HUES64 (cell line): ENCODE results near the gene ARHGEF12.

ENCODE experiments used
- H3K27ac ChIP-seq: 2 replicates; pipeline ENCODE4 v1.7.0; 2013; ENCODE audit warnings: low read depth, low read length, inconsistent platforms
- H3K27me3 ChIP-seq: 2 replicates; pipeline ENCODE4 v1.6.1; 2013; ENCODE audit warnings: mild to moderate bottlenecking, low read length; ENCODE audit not compliant: insufficient read depth
- H3K36me3 ChIP-seq: 2 replicates; pipeline ENCODE4 v1.6.1; 2013; ENCODE audit warnings: mild to moderate bottlenecking, low read length; ENCODE audit not compliant: insufficient read depth
- H3K4me1 ChIP-seq: 2 replicates; pipeline ENCODE4 v1.6.1; 2013; ENCODE audit warnings: mild to moderate bottlenecking, low read length, moderate library complexity; ENCODE audit not compliant: insufficient read depth
- H3K4me3 ChIP-seq: 2 replicates; pipeline ENCODE4 v1.5.1; 2013; ENCODE audit warnings: mild to moderate bottlenecking, low read length, moderate library complexity
- H3K9ac ChIP-seq: 2 replicates; pipeline ENCODE4 v1.6.1; 2013; ENCODE audit warnings: mild to moderate bottlenecking, low read depth, low read length
- H3K9me3 ChIP-seq: 2 replicates; pipeline ENCODE4 v1.6.1; 2013; ENCODE audit warnings: low read depth, low read length; ENCODE audit not compliant: insufficient read depth
- WGBS: fragments of 150-250, 120-280 bp; methylation state at CpG from one replicate; pipeline ENCODE4 v1.1.7; 2013; ENCODE audit warnings: missing lambda C conversion rate; 5-methylcytosine and 5-hydroxymethylcytosine counted together

ARHGEF12 gene

GRCh38 chr11:120400564-120401364 lies 64.6 kb downstream of the ARHGEF12 start:
- H3K4me1 ChIP-seq, result peaks cover 65% of the 10 kb centered on the region
- no peaks in the 10 kb centered on the region for H3K9me3 ChIP-seq
- H3K4me3 ChIP-seq, result no peak overlapping the region
- no peaks in the 10 kb centered on the region for H3K27me3 ChIP-seq
- H3K9ac ChIP-seq, result peak overlapping the region; percentile 13; the same call in 1 of the 2 replicates
- no peak overlapping the region; the same call in 1 of the 2 replicates for H3K27ac ChIP-seq
- H3K36me3 ChIP-seq, result no peaks in the 10 kb centered on the region
- WGBS, result 85% methylated on average over 7 of the region's 7 CpGs

DNA sequence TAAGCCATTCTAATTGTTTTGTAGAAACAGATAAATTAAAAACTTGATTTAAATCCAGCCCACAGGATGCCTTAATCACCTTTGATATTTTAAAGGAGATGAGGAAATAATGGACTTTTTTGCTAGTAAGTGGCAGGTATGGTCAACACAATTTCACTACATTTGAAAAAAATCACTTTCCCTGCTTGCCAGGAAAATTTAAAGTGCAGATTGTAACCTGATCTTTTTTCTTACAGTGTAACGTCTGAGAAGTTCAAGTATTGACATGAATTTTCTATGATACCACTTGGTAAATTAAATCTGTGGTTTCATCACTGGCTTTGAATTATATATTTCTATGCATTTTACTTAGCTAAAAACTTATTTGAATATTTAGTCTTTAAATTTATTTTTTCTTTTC lies 65.3 kb downstream of the ARHGEF12 start:
- 88% methylated on average over 1 of the region's 1 CpG for WGBS
- Histone ChIP-seq H3K9ac (no peak overlapping the region), H3K27me3 (no peaks in the 10 kb centered on the region)

DNA sequence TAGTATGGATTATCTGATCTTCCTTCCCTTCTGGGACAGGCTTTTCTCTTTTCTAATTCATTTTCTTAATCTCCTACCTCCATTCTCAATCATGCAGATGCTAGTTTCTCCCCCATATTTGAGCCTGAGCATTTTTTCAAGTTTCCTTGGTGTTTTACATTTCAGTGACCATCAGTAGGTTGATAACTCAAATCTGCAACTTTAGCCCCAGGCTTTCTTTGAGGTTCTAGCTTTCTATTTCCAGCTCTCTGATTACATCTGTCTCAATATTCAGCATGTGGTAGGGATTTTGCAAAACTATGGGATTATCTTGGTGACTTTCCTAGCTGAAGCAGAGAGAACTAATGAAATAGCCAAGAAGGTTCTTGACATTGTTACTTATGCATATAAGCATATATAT lies 67.8 kb downstream of the ARHGEF12 start:
- peaks cover 45% of the 10 kb centered on the region for H3K4me1 ChIP-seq
- H3K4me3 ChIP-seq, result no peak overlapping the region
- no peaks in the 10 kb centered on the region for H3K9me3 ChIP-seq
- no peaks in the 10 kb centered on the region for H3K27me3 ChIP-seq
- peak overlapping the region; percentile 42 for H3K27ac ChIP-seq
- no peak overlapping the region; the same call in 1 of the 2 replicates for H3K9ac ChIP-seq
- no peaks in the 10 kb centered on the region for H3K36me3 ChIP-seq

More for the DNA sequence above, 65.3 kb downstream of the ARHGEF12 start:
- no peaks in the 10 kb centered on the region for H3K9me3 ChIP-seq
- no peaks in the 10 kb centered on the region for H3K36me3 ChIP-seq
- H3K27ac ChIP-seq, result no peak overlapping the region
- H3K4me3 ChIP-seq, result no peak overlapping the region
- peaks cover 65% of the 10 kb centered on the region for H3K4me1 ChIP-seq

DNA sequence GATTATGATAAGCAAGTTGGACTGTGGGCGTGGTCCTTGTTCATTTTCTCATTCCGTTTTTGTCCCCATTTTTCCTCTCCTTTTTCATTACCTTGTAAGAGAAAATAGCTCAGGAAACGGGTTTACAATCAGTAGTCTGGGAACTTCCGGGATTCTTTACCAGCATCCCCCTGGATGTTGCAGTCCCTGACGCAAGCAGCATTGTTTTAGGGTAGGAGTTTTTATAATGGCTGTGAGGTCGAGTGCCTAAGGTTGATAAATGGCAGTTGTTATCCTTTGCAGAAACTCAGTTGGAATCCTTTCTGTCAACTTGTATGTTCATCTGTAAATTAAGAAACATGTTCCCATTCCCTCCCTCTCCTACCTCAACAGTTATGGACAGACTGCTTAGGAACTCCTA lies 68.3 kb downstream of the ARHGEF12 start:
- no peaks in the 10 kb centered on the region for H3K9me3 ChIP-seq
- no peak overlapping the region for H3K9ac ChIP-seq
- peaks cover 41% of the 10 kb centered on the region for H3K4me1 ChIP-seq
- 42% methylated on average over 5 of the region's 6 CpGs for WGBS
- no peaks in the 10 kb centered on the region for H3K36me3 ChIP-seq
- no peaks in the 10 kb centered on the region for H3K27me3 ChIP-seq
- H3K27ac ChIP-seq, result peak overlapping the region; percentile 39; the same call in 1 of the 2 replicates
- H3K4me3 ChIP-seq, result no peak overlapping the region

GRCh38 chr11:120409655-120410054 lies 73.4 kb downstream of the ARHGEF12 start:
- peaks cover 6% of the 10 kb centered on the region for H3K4me1 ChIP-seq
- no peaks in the 10 kb centered on the region for H3K27me3 ChIP-seq
- no peaks in the 10 kb centered on the region for H3K9me3 ChIP-seq
- H3K4me3 ChIP-seq, result no peak overlapping the region
- no peak overlapping the region for H3K27ac ChIP-seq
- 97% methylated on average over 5 of the region's 5 CpGs for WGBS
- 0 out of 2 replicates have a peak, but pooled peaks cover under 1% of the 10 kb centered on the region for H3K36me3 ChIP-seq
- H3K9ac ChIP-seq, result no peak overlapping the region

DNA sequence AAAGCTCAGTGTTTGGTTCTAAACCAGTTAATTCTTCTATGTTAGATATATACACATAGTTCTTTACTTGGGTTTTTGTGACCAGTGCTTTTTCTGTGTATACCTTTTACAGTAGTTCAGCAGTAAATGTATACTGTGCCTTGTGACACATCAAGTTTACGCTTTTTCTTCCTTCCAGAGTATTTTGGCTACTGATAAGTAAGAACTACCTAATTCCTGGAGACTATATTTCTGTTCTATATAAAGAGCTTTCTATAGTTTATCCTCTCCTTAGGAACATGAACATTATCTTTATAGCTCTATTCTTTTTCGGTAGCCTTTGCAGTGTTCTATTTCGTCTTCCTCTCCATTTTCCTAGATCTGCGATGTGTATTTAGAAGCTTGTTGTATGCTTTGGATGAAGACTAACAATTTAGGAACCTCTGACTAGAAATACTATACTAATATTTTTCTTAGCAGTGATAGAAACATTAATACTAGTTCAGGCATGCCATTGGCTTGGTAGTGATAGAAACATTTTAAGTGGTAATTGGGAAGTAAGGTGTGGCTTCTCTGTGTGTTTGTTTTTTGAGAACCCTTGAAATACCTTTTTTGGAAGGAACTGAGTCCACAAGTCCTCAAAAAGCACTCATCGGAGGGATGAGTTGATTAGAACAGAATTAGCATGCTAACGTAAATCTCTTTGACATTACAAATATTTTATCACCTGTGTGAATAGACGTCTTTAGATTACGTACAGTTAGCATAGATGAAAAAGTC lies 74.6 kb downstream of the ARHGEF12 start:
- 95% methylated on average over 6 of the region's 8 CpGs for WGBS
- H3K9ac ChIP-seq, result no peak overlapping the region
- no peaks in the 10 kb centered on the region for H3K4me1 ChIP-seq
- no peaks in the 10 kb centered on the region for H3K27me3 ChIP-seq
- H3K27ac ChIP-seq, result no peak overlapping the region
- no peak overlapping the region for H3K4me3 ChIP-seq
- no peaks in the 10 kb centered on the region for H3K9me3 ChIP-seq
- 0 out of 2 replicates have a peak, but pooled peaks cover 2% of the 10 kb centered on the region for H3K36me3 ChIP-seq

- Histone ChIP-seq H3K4me3 (no peak overlapping the region), H3K36me3 (0 out of 2 replicates have a peak, but pooled peaks cover 3% of the 10 kb centered on the region), H3K4me1 (no peaks in the 10 kb centered on the region), H3K9me3 (no peaks in the 10 kb centered on the region), H3K27me3 (no peaks in the 10 kb centered on the region), H3K9ac (no peak overlapping the region), H3K27ac (no peak overlapping the region)
These were observed 77.3 kb downstream of the ARHGEF12 start for GRCh38 chr11:120413480-120413879.

GRCh38 chr11:120420572-120420971 lies 84.4 kb downstream of the ARHGEF12 start:
- Histone ChIP-seq H3K9ac (no peak overlapping the region), H3K9me3 (no peaks in the 10 kb centered on the region), H3K4me3 (no peak overlapping the region), H3K27ac (no peak overlapping the region), H3K27me3 (no peaks in the 10 kb centered on the region), H3K4me1 (no peaks in the 10 kb centered on the region), H3K36me3 (peaks cover 27% of the 10 kb centered on the region)
- WGBS, result 95% methylated on average over 4 of the region's 4 CpGs

DNA sequence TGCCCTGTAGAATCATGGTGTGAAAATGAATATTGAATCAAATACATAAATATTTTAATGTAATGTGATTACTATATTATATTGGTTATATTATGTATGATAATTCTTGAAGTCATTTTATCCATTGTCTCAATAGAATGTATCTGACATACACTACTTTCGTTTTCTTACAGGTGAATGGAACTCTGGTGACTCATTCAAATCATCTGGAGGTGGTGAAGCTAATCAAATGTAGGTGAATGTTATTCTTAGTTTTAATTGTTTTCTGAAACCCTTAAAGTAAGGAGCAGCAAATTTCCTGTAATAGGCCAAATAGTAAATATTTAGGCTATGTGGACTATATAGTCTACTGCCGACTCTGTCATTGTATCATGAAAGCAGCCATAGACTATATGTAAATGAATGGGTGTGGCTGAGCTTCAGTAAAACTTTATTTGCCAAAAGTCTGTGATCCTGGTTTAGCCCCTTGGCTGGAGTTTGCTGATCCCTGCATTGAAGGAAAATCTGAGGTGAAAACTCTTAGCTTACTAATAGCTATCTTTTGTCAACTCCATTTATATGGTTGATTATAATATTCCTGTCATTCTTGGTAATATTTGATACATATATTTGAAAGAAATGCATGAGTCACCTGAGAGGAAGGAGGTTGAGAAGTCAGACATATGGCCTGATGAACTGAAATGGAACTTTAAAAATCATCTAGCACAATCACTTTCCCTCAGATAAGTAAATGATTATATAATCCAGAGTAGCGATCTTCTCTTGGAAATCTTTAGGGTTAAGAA lies 88.2 kb downstream of the ARHGEF12 start:
- peaks cover 28% of the 10 kb centered on the region for H3K36me3 ChIP-seq
- 95% methylated on average over 3 of the region's 3 CpGs for WGBS
- no peaks in the 10 kb centered on the region for H3K9me3 ChIP-seq
- H3K27ac ChIP-seq, result no peak overlapping the region
- no peaks in the 10 kb centered on the region for H3K27me3 ChIP-seq
- H3K4me1 ChIP-seq, result no peaks in the 10 kb centered on the region
- H3K4me3 ChIP-seq, result no peak overlapping the region
- no peak overlapping the region for H3K9ac ChIP-seq

DNA sequence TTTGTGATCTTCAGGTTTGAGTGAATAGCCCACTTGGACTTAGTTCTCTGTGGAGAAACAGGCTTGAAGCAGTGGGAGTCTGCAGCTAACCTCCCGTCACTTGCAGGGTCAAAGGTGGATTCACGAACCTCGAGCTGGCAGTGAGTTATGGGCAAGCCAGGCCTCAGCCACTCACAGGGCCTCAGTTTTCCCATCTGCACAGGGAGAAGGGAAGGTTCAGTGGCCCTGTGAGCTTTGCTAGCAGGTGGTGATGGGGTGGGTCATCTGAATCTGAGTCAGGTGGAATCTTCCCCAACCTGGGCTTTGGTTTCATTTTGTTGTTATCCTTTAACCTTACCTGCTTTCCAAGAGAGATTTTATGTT lies 88.7 kb downstream of the ARHGEF12 start:
- H3K27ac ChIP-seq, result no peak overlapping the region

GRCh38 chr11:120425527-120425926 lies 89.3 kb downstream of the ARHGEF12 start:
- Histone ChIP-seq H3K9ac (no peak overlapping the region), H3K4me3 (no peak overlapping the region), H3K27ac (no peak overlapping the region), H3K9me3 (no peaks in the 10 kb centered on the region), H3K27me3 (no peaks in the 10 kb centered on the region), H3K36me3 (peaks cover 39% of the 10 kb centered on the region), H3K4me1 (no peaks in the 10 kb centered on the region)
- 96% methylated on average over 2 of the region's 3 CpGs for WGBS

More for the DNA sequence above, 88.7 kb downstream of the ARHGEF12 start:
- H3K36me3 ChIP-seq, result peaks cover 34% of the 10 kb centered on the region
- H3K4me1 ChIP-seq, result no peaks in the 10 kb centered on the region
- no peak overlapping the region for H3K9ac ChIP-seq
- H3K27me3 ChIP-seq, result no peaks in the 10 kb centered on the region
- WGBS, result 94% methylated on average over 3 of the region's 3 CpGs
- no peaks in the 10 kb centered on the region for H3K9me3 ChIP-seq
- H3K4me3 ChIP-seq, result no peak overlapping the region
